Osteoblast (primary cell): ENCODE results near the gene E2F4. TPM values are rescaled to one million over a fixed set of nuclear protein-coding genes. Genes with fewer than 3 reads are reported as not detected.
A peak's percentile ranks its signal among the peaks of the same experiment; 100 is the strongest.

ENCODE experiments used
- DNase-seq: peaks from one replicate; pipeline ENCODE4 v3.0.0; 2011; ENCODE audit warnings: low spot score, mixed read lengths; ENCODE audit not compliant: insufficient read length; ENCODE audit errors: missing footprints
- H2AFZ ChIP-seq: 2 replicates; pipeline ENCODE4 v1.6.0; 2011; ENCODE audit warnings: mild to moderate bottlenecking, low read length
- H3K27ac ChIP-seq: 2 replicates; pipeline ENCODE4 v1.5.1; 2011; ENCODE audit warnings: mild to moderate bottlenecking, low read depth, low read length, moderate library complexity
- H3K27me3 ChIP-seq: 2 replicates; pipeline ENCODE4 v1.6.0; 2012; ENCODE audit warnings: mild to moderate bottlenecking, control low read depth, inconsistent platforms, low read length, moderate library complexity; ENCODE audit not compliant: insufficient read depth
- H3K36me3 ChIP-seq: 2 replicates; pipeline ENCODE4 v1.5.1; 2011; ENCODE audit warnings: mild to moderate bottlenecking, low read length, control low read depth, moderate library complexity; ENCODE audit not compliant: insufficient read depth
- H3K4me1 ChIP-seq: 2 replicates; pipeline ENCODE4 v1.5.1; 2011; ENCODE audit warnings: mild to moderate bottlenecking, low read length, control low read depth, moderate library complexity; ENCODE audit not compliant: insufficient read depth
- H3K4me2 ChIP-seq: 2 replicates; pipeline ENCODE4 v1.6.0; 2011; ENCODE audit warnings: mild to moderate bottlenecking, low read length; ENCODE audit not compliant: insufficient read depth
- H3K4me3 ChIP-seq: fragments of 200-600 bp; sonication (generic); 3 replicates; pipeline ENCODE4 v1.5.1; 2012; ENCODE audit warnings: mild to moderate bottlenecking, low read length, inconsistent platforms; ENCODE audit not compliant: insufficient read depth
- H3K79me2 ChIP-seq: 2 replicates; pipeline ENCODE4 v1.6.0; 2012; ENCODE audit warnings: mild to moderate bottlenecking, low read length, control low read depth, inconsistent platforms; ENCODE audit not compliant: insufficient read depth
- H3K9me3 ChIP-seq: 2 replicates; pipeline ENCODE4 v1.5.1; 2011; ENCODE audit warnings: low read depth, low read length, control low read depth
- H4K20me1 ChIP-seq: 2 replicates; pipeline ENCODE4 v1.6.0; 2012; ENCODE audit warnings: mild to moderate bottlenecking, low read length, control low read depth; ENCODE audit not compliant: insufficient read depth
- CTCF ChIP-seq: IDR thresholded peaks from 2 replicates; pipeline ENCODE4 v1.5.1; 2011; ENCODE audit warnings: mild to moderate bottlenecking, low read depth, low read length, moderate library complexity; ENCODE audit errors: extremely low read depth
- total RNA-seq: library from RNA; depleted of rRNA; stranded (reverse); fragments of >200 nt; gene quantifications from 2 replicates; pipeline ENCODE4 v1.2.3, GENCODE V29; 2012

Gene E2F4
- total RNA-seq, 1 donor = 56.5 TPM

DNA sequence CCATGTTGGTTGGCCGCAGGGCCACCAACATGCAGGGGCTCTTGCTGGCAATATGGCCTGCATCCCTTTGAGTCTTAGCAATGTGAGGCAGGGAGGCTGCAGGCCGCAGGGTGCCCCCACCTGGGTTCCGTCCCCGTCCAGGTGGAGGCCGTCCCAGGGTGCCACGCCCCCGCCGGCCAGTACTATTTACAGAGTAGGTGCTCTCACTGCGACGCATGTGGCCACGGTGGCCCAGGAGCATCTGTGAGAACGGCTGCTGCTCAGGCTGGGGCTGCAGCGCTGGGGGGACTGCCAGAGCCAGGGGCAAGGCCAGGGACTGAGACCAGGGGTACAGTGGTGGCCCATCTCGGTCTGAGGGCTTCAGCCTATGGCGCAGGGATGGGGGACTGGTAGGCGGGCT is 11.8 kb upstream of the E2F4 start:
- no peak overlapping the region for H3K4me3 ChIP-seq
- no peak overlapping the region for H3K4me2 ChIP-seq
- peaks cover 38% of the 10 kb centered on the region for H4K20me1 ChIP-seq
- H3K27ac ChIP-seq = no peak overlapping the region
- no peaks in the 10 kb centered on the region for H3K9me3 ChIP-seq
- no peak overlapping the region for H2AFZ ChIP-seq
- no peak for TF ChIP-seq CTCF
- no peak for DNase-seq
- H3K27me3 ChIP-seq = no peaks in the 10 kb centered on the region
- peaks cover 11% of the 10 kb centered on the region for H3K79me2 ChIP-seq
- peaks cover 29% of the 10 kb centered on the region for H3K4me1 ChIP-seq
- no peaks in the 10 kb centered on the region for H3K36me3 ChIP-seq

DNA sequence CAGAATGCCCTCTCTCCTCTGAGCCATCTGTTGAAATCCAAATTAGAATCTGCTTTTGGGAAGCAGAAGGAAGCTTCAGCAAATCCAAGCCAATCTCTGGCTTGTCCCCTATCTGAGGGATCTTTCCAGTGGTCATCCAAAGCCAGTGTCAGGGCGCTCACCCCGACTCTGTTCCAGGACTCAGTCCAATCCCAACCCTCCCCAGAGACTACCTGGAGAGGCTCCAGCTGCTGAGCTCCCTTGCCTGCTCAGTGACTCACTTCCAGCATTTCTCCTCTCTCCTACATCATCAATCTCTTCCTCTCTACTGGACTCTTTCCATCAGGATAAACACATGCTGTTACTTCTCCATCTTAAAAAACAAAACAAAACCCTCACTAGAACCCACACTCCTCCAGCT is 10.6 kb upstream of the E2F4 start:
- no peak for TF ChIP-seq CTCF
- H3K27me3 ChIP-seq = no peaks in the 10 kb centered on the region
- H3K4me1 ChIP-seq = peaks cover 37% of the 10 kb centered on the region
- H3K4me2 ChIP-seq = peak overlapping the region; percentile 55
- H3K36me3 ChIP-seq = no peaks in the 10 kb centered on the region
- peak overlapping the region; percentile 38 for H3K4me3 ChIP-seq
- peak; percentile 99 for DNase-seq
- no peak overlapping the region for H2AFZ ChIP-seq
- peaks cover 11% of the 10 kb centered on the region for H3K79me2 ChIP-seq
- H3K27ac ChIP-seq = no peak overlapping the region
- peaks cover 39% of the 10 kb centered on the region for H4K20me1 ChIP-seq
- no peaks in the 10 kb centered on the region for H3K9me3 ChIP-seq

GRCh38 chr16:67182288-67182687 is 9.7 kb upstream of the E2F4 start:
- no peak for DNase-seq
- Histone ChIP-seq H3K4me3 (no peak overlapping the region), H4K20me1 (peaks cover 36% of the 10 kb centered on the region), H3K27ac (no peak overlapping the region), H3K27me3 (no peaks in the 10 kb centered on the region), H3K79me2 (peaks cover 11% of the 10 kb centered on the region), H3K4me2 (peak overlapping the region; percentile 98), H3K9me3 (no peaks in the 10 kb centered on the region), H3K36me3 (no peaks in the 10 kb centered on the region), H2AFZ (no peak overlapping the region), H3K4me1 (peaks cover 44% of the 10 kb centered on the region)
- TF ChIP-seq CTCF = no peak

DNA sequence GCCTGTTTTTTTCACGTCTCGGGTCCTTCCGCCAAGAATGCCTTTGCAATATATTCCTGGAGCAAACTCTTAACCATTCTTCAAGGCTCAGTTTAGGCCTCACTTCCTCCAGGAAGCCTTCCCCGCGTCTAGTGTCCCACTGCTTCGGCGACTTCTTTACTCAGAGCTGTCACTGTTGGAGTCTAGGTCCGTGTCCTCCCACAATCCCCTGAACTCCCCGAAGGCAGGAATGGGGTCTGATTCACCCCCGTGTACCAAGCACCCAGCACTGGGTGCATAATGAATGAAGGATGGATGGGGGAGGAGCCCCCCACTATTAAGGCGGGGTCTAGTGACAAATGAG is 8.7 kb upstream of the E2F4 start:
- Histone ChIP-seq H4K20me1 (peaks cover 30% of the 10 kb centered on the region), H2AFZ (peak overlapping the region; percentile 90), H3K79me2 (peaks cover 11% of the 10 kb centered on the region), H3K4me2 (peak overlapping the region; percentile 98), H3K4me3 (peak overlapping the region; percentile 96), H3K27me3 (no peaks in the 10 kb centered on the region), H3K27ac (peak overlapping the region; percentile 93), H3K4me1 (peaks cover 44% of the 10 kb centered on the region), H3K36me3 (no peaks in the 10 kb centered on the region), H3K9me3 (no peaks in the 10 kb centered on the region)
- no peak for DNase-seq
- no peak for TF ChIP-seq CTCF
